Lung (tissue), 12 donors: ENCODE data around the gene SH3PXD2A. TPM values are rescaled to one million over a fixed set of nuclear protein-coding genes. Genes with fewer than 3 reads are reported as not detected.

ENCODE experiments used
- ATAC-seq: fragments of 200-7000 bp; cut with Tn5 transposase; one replicate; pipeline ENCODE4 v1.9.1; 2020; ENCODE audit warnings: moderate number of reproducible peaks; ENCODE audit not compliant: insufficient read depth, low FRiP score
- DNase-seq, 3 donors: peaks; one replicate each; pipeline ENCODE4 v3.0.0-alpha.2; 2013 to 2017
- H3K27ac ChIP-seq, 2 donors: one replicate each; pipeline ENCODE4 v1.5.1; 2013; ENCODE audit warnings: mild to moderate bottlenecking in 2 of 2, moderate library complexity in 2 of 2, control low read depth in 1 of 2, inconsistent platforms in 1 of 2, low read depth in 1 of 2, low read length in 1 of 2
- H3K27me3 ChIP-seq, 3 donors: one replicate each; pipeline ENCODE4 v1.5.1; 2013; ENCODE audit warnings: low read length in 2 of 3; ENCODE audit not compliant: control insufficient read depth in 3 of 3, insufficient read depth in 3 of 3
- H3K36me3 ChIP-seq, 4 donors: one replicate each; pipeline ENCODE4 v1.5.1; 2013; ENCODE audit warnings: low read length in 4 of 4, mild to moderate bottlenecking in 1 of 4, moderate library complexity in 1 of 4; ENCODE audit not compliant: control insufficient read depth in 4 of 4, insufficient read depth in 4 of 4
- H3K4me1 ChIP-seq, 5 donors: one replicate each; pipeline ENCODE4 v1.5.1; 2013; ENCODE audit warnings: low read length in 5 of 5, mild to moderate bottlenecking in 2 of 5, moderate library complexity in 1 of 5; ENCODE audit not compliant: control insufficient read depth in 5 of 5, insufficient read depth in 5 of 5
- H3K4me3 ChIP-seq: one replicate; pipeline ENCODE4 v1.5.1; 2013; ENCODE audit warnings: mild to moderate bottlenecking, control low read depth, moderate library complexity
- H3K9ac ChIP-seq, 2 donors: one replicate each; pipeline ENCODE4 v1.5.1; 2013; ENCODE audit warnings: low read length in 2 of 2, control low read depth in 1 of 2; ENCODE audit not compliant: insufficient read depth in 1 of 2
- H3K9me3 ChIP-seq, 4 donors: one replicate each; pipeline ENCODE4 v1.5.1; 2013; ENCODE audit warnings: low read length in 3 of 4, mild to moderate bottlenecking in 1 of 4, moderate library complexity in 1 of 4; ENCODE audit not compliant: control insufficient read depth in 4 of 4, insufficient read depth in 3 of 4
- WGBS, 2 donors: extraction: QIAGEN DNeasy Blood & Tissue Kit; methylation state at CpG; one replicate each; pipeline ENCODE4 v1.1.7; 2013; 5-methylcytosine and 5-hydroxymethylcytosine counted together
- polyA plus RNA-seq, 2 donors: library from polyadenylated mRNA; stranded (reverse); fragments of 200-250 nt; gene quantifications; one replicate each; pipeline ENCODE4 v1.2.1, GENCODE V29; 2013
- total RNA-seq, 2 donors: library from RNA; depleted of rRNA in 1 of 2; stranded (reverse); fragments of >200 nt in 1 of 2; gene quantifications; one replicate each; pipeline ENCODE4 v1.2.1, GENCODE V29; 2014 to 2021
- TF ChIP-seq, protein P1 (sequence below): IDR thresholded peaks from 2 replicates; pipeline ENCODE4 v1.5.1; 2012; ENCODE audit warnings: mild to moderate bottlenecking; ENCODE audit errors: control extremely low read depth, extremely low read depth
- donor health status: control.
- donor health status: control.
- donor health status: Bipolar disorder and iron deficiency.
- donor health status: healthy.
- donor health status: DM: yes; HTN: yes; CAD: no.

The SH3PXD2A gene
- total and polyA plus RNA-seq, 4 donors, result 9.9 to 53.2 (median 29.2) TPM

DNA sequence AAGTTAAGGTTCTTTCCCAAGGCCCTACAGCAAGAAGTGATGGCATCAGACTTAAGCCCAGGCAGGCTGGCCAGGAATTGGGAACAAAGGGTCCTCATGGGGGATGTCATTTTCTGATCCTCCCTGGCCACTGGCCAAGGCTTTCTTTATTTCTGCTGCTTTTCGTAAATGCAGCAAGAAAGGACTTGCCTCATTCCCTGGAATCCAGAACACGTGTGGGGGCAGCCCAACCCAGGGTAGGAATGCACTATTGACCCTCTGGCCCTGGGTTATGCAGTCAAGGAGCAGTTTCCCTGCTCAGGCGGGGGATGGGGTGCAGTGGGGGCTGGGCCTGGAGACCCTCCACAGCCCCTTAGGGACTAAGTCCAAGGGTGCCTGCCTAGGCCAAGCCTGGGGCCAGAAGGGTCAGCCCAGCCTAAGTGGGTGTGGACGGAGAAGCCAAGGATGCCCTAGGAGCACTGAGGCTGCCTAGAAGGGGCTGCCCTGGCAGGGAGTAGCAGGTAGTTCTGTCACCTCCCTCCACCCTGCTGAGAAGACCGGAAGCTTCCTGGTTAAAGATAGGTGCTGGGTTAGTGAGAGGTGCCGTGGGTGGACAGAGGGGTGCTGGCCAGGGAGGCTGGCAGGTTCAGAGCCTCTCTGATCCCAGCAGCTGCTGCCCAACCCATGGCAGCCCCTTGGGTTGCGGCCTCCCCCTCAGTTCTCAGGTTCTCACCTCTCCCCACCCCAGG, 179.2 kb downstream of the SH3PXD2A start:
- TF ChIP-seq, protein P1, sequence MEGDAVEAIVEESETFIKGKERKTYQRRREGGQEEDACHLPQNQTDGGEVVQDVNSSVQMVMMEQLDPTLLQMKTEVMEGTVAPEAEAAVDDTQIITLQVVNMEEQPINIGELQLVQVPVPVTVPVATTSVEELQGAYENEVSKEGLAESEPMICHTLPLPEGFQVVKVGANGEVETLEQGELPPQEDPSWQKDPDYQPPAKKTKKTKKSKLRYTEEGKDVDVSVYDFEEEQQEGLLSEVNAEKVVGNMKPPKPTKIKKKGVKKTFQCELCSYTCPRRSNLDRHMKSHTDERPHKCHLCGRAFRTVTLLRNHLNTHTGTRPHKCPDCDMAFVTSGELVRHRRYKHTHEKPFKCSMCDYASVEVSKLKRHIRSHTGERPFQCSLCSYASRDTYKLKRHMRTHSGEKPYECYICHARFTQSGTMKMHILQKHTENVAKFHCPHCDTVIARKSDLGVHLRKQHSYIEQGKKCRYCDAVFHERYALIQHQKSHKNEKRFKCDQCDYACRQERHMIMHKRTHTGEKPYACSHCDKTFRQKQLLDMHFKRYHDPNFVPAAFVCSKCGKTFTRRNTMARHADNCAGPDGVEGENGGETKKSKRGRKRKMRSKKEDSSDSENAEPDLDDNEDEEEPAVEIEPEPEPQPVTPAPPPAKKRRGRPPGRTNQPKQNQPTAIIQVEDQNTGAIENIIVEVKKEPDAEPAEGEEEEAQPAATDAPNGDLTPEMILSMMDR, result no peak
- Histone ChIP-seq H3K27me3 (no peaks in the 10 kb centered on the region), H3K9ac (no peak overlapping the region), H3K4me1 (peaks cover 0 to 63% (median 13%) of the 10 kb centered on the region in 5 donors), H3K36me3 (no peaks in the 10 kb centered on the region), H3K27ac (peak overlapping the region in 1 of 2 donors; percentile 88), H3K9me3 (no peaks in the 10 kb centered on the region), H3K4me3 (no peak overlapping the region)
- ATAC-seq (peak; percentile 34), DNase-seq (peak; percentile 65 to 76 (median 72))
- 73 to 75% methylated on average over 7 of the region's 7 CpGs for WGBS, 2 donors

DNA sequence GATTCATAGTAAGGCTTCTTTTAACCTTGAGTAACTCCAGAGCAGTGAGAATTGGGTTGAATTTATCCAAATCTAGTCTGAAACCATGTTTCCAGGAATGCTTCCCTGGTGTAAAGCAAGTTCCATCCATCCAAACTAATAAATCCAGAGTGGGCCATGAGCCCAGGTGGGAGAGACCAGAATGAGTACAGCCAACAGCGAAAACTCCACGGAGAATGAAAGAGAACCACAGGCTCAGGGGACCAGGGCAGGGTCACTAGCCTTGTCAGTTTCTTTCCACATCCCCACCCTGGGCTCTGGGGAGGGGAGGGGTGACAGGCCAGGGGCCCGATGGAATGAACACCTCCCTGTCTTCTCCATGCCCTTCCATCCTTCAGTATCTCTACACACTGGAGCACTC, 181.8 kb downstream of the SH3PXD2A start:
- Histone ChIP-seq H3K36me3 (no peaks in the 10 kb centered on the region), H3K4me1 (peaks cover 0 to 71% (median 13%) of the 10 kb centered on the region in 5 donors), H3K27ac (no peak overlapping the region), H3K4me3 (no peak overlapping the region), H3K27me3 (no peaks in the 10 kb centered on the region), H3K9me3 (no peaks in the 10 kb centered on the region), H3K9ac (no peak overlapping the region)
- no peak for DNase-seq
- 81 to 90% methylated on average over 3 of the region's 3 CpGs for WGBS, 2 donors
- TF ChIP-seq, protein P1, result no peak
- no peak for ATAC-seq

DNA sequence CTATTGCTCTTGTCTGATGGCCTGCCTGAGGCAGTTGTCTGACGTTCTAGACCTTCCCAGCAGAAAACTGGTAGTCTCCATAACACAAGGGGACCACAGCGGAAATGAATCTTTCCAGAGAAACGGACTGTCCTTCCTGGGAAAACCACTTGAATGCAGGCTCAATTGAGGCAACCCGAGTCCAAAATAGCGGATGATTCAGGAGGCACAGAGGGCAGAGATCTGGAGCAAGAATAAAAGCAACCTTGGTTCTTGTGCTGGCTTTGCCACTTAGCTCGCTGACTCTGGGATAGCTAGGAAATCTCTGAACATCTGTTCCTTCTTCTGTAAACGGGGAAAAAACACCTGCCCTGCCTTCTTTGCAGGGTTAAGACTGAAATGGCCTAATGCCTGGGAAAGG, 183.0 kb downstream of the SH3PXD2A start:
- H3K9ac ChIP-seq, result no peak overlapping the region
- H3K36me3 ChIP-seq, result no peaks in the 10 kb centered on the region
- peaks cover 0 to 71% (median 14%) of the 10 kb centered on the region in 5 donors for H3K4me1 ChIP-seq
- H3K27ac ChIP-seq, result no peak overlapping the region
- no peak for DNase-seq
- no peaks in the 10 kb centered on the region for H3K9me3 ChIP-seq
- H3K4me3 ChIP-seq, result no peak overlapping the region
- TF ChIP-seq, protein P1, result no peak
- 76% methylated on average over 7 of the region's 7 CpGs for WGBS, 2 donors
- ATAC-seq, result no peak
- H3K27me3 ChIP-seq, result no peaks in the 10 kb centered on the region
